Measurements from ENCODE around the gene MRPL18.

- TF ChIP-seq CTCF (IDR thresholded peaks at IDR 0.05; ENCODE audit: insufficient read depth, low read length) = no peak
- TF ChIP-seq POLR2AphosphoS5 (IDR thresholded peaks at IDR 0.05; ENCODE audit: low read depth) = no peak
- no peak for TF ChIP-seq SPI1 (IDR thresholded peaks at IDR 0.05; ENCODE audit: borderline replicate concordance, low read depth)
- TF ChIP-seq GABPA (IDR thresholded peaks at IDR 0.05; ENCODE audit: low read depth) = no peak
- no peak for TF ChIP-seq REST (IDR thresholded peaks at IDR 0.05; ENCODE audit: insufficient replicate concordance, low read depth)
Observed at GRCh38 chr6:159833556-159833955, 43.3 kb downstream of the MRPL18 start.
